ENCODE measurements around the gene MAK.
"Not testable (repeated sequence)": the region's sequence is repeated elsewhere in the genome, so short reads cannot be mapped to it uniquely, and the experiment has no call there.

MAK gene, protein sequence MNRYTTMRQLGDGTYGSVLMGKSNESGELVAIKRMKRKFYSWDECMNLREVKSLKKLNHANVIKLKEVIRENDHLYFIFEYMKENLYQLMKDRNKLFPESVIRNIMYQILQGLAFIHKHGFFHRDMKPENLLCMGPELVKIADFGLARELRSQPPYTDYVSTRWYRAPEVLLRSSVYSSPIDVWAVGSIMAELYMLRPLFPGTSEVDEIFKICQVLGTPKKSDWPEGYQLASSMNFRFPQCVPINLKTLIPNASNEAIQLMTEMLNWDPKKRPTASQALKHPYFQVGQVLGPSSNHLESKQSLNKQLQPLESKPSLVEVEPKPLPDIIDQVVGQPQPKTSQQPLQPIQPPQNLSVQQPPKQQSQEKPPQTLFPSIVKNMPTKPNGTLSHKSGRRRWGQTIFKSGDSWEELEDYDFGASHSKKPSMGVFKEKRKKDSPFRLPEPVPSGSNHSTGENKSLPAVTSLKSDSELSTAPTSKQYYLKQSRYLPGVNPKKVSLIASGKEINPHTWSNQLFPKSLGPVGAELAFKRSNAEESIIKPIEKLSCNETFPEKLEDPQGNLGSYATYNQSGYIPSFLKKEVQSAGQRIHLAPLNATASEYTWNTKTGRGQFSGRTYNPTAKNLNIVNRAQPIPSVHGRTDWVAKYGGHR

DNA sequence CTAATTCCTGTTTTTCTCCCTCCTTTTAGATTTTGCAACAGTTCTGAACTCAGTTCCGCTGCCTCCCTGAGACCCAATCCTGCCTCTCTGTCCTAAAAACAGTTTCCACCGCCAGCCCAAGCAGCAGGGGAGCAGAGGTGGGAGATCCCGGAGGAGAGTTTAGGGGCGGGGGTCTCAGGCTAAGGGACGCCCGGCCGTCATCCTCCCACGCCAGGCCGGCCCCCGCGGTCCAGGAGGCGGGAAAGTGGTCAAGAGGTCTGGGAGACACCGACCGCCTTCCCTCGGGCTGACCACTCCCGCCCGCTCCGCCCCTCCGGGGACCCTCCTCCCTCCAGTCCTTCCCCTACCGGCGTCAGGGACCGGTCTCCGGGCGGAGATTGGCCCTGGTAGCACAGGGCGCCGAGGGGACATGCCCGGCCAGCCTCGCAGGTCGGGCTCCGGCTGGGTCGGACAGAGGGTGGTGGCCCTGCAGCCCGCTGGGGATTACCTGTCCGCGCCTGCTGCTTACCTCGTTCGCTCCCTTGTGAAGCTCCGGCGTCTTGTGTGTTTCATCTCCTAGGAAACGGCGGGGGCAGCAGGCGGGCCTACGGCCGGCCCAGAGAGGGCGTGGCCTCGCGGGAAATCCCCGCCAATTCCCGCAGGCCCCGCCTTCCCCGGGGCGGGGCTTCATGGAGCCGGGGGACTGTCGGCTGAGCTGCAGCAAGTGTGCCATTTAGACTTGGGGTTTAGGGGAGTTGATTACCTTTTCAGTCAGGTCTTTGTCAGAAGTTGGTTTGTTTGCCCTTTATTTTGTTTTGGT, at the start of gene MAK:
MAK (minus strand) TSS at position 545 of the 799 bp plus-strand sequence. CDS start 7,891 bp downstream, outside the sequence.
- Histone ChIP-seq H3K27ac (no peak within 1 kb of the TSS), H3K9me3 (ENCODE audit: low read depth, low read length) (no peaks in the 10 kb centered on the region), H3K36me3 (ENCODE audit: insufficient read depth, low read length) (no peaks in the 10 kb centered on the region), H3K4me3 (peak within 1 kb of the TSS; percentile 87), H3K9ac (ENCODE audit: insufficient read length) (peak within 1 kb of the TSS; percentile 29)
- TF ChIP-seq FOXP2 (optimal IDR thresholded peaks at IDR 0.05; ENCODE audit: control extremely low read depth, extremely low read length, insufficient read depth) (no peak), POLR2AphosphoS5 (IDR thresholded peaks at IDR 0.05; ENCODE audit: borderline replicate concordance, low read depth, low read length) (peak; percentile 75), EZH2 (IDR thresholded peaks at IDR 0.05) (no peak)
- no peak for DNase-seq (ENCODE audit: low read depth, low spot score)

DNA sequence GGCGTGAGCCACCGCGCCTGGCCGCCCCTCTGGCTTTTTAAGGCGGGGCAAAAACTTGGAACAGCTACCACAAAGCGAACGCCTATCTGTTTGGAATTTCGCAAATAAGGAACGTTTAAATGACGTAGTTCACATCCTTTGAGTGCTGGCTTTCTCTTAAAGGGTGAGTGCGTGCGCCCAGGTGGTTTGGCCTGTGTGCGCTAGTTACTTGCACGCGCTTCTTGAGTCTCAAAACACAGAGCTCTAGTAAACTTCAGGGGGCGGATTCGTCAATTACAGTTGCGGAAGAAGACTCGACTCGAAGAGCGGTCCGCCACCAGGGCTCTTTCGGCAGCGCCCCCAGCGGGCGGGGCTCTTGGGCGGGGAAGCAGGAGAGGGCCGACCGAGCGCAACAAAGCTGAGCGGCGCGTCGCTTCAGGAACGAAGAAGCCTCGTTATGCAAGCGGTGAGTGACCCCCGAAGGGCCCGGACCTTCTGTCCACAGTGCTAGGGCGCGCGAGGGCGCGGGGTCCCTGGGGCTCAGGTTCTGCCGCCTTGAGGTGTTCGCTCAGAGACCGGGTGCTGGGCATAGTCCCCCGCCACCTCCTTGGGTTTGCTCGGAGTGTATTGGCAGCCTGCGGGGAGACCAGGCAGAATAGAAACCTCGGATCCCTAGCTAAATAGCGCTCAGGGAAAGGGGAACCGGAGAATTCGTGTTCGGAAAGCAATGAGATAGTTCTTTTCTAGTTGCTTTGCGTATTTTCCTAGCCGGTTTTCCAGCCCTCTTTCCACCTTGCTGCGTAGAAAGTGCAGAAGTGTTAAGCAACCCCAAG, 48.6 kb upstream of the MAK start, which contains the start of gene SYCP2L:
SYCP2L (plus strand) TSS at position 362 of the 812 bp plus-strand sequence; CDS start at position 437, 75 bp downstream.
- H3K4me3 ChIP-seq, result peak within 1 kb of the TSS; percentile 85

DNA sequence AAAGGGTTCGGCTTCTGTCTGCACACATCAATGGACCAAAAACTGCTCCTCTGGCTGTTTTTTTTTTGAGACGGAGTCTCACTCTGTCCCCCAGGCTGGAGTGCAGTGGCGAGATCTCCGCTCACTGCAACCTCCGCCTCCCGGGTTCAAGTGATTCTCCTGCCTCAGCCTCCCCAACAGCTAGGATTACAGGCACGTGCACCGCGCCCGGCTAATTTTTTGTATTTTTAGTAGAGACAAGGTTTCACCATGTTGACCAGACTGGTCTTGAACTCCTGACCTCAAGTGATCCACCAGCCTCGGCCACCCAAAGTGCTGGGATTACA, 48.0 kb upstream of the MAK start:
- DNase-seq (ENCODE audit: low read depth, low spot score); H3K9me3 ChIP-seq (ENCODE audit: low read depth, low read length); H3K27ac ChIP-seq; H3K36me3 ChIP-seq (ENCODE audit: insufficient read depth, low read length): not testable (repeated sequence)
- Histone ChIP-seq H3K9ac (ENCODE audit: insufficient read length) (peak overlapping the region; percentile 41), H3K4me3 (peak overlapping the region; percentile 85)

More for the DNA sequence above, 48.6 kb upstream of the MAK start, which contains the start of gene SYCP2L:
- Histone ChIP-seq H3K36me3 (ENCODE audit: insufficient read depth, low read length) (no peaks in the 10 kb centered on the region; the same call in 1 of the 2 replicates), H3K27ac (no peak within 1 kb of the TSS; the same call in 1 of the 2 replicates), H3K9me3 (ENCODE audit: low read depth, low read length) (peaks cover 5% of the 10 kb centered on the region; the same call in 1 of the 2 replicates), H3K9ac (ENCODE audit: insufficient read length) (peak within 1 kb of the TSS; percentile 80)
- peak; percentile 60 for DNase-seq (ENCODE audit: low read depth, low spot score)
- no peak for TF ChIP-seq EZH2 (IDR thresholded peaks at IDR 0.05)
- TF ChIP-seq POLR2AphosphoS5 (IDR thresholded peaks at IDR 0.05; ENCODE audit: borderline replicate concordance, low read depth, low read length), result peak; percentile 86

DNA sequence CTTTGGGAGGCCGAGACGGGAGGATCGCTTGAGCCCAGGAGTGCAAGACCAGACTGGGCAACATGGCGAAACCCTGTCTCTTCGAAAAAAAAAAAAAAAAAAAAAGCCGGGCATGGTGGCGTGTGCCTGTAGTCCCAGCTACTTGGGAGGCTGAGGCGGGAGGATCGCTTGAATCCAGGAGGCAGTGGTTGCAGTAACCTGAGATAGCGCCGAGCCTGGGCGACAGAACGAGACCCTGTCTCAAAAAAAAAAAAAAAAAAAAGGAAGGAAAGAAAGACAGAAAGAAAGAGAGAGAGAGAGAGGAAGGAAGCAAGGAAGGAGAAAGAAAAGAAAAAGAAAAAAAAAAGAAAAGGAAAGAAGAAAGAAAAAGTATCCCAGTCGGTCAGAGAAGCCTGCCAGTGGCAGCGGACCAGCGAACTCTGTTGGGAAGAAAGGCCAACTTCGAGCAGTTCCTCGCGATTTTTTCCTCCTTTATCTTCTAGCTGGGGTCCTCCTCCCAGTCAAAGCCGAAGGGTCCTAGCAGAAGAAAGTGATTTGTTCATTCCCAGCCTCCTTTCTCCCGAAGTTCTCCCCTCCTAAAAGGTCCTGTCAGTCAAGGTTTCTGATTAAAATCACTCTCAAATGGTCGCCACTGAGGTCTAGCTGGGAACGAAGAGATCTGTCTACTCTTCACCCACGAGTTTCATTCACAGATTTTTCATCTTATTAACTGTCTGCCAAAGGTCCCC, 46.1 kb upstream of the MAK start:
- Histone ChIP-seq H3K9me3 (ENCODE audit: low read depth, low read length) (no peaks in the 10 kb centered on the region), H3K27ac (no peak overlapping the region), H3K36me3 (ENCODE audit: insufficient read depth, low read length) (no peaks in the 10 kb centered on the region), H3K4me3 (no peak overlapping the region), H3K9ac (ENCODE audit: insufficient read length) (no peak overlapping the region)
- no peak for TF ChIP-seq FOXP2 (optimal IDR thresholded peaks at IDR 0.05; ENCODE audit: control extremely low read depth, extremely low read length, insufficient read depth)
- TF ChIP-seq EZH2 (IDR thresholded peaks at IDR 0.05), result no peak
- no peak for TF ChIP-seq POLR2AphosphoS5 (IDR thresholded peaks at IDR 0.05; ENCODE audit: borderline replicate concordance, low read depth, low read length)
- no peak for DNase-seq (ENCODE audit: low read depth, low spot score)

DNA sequence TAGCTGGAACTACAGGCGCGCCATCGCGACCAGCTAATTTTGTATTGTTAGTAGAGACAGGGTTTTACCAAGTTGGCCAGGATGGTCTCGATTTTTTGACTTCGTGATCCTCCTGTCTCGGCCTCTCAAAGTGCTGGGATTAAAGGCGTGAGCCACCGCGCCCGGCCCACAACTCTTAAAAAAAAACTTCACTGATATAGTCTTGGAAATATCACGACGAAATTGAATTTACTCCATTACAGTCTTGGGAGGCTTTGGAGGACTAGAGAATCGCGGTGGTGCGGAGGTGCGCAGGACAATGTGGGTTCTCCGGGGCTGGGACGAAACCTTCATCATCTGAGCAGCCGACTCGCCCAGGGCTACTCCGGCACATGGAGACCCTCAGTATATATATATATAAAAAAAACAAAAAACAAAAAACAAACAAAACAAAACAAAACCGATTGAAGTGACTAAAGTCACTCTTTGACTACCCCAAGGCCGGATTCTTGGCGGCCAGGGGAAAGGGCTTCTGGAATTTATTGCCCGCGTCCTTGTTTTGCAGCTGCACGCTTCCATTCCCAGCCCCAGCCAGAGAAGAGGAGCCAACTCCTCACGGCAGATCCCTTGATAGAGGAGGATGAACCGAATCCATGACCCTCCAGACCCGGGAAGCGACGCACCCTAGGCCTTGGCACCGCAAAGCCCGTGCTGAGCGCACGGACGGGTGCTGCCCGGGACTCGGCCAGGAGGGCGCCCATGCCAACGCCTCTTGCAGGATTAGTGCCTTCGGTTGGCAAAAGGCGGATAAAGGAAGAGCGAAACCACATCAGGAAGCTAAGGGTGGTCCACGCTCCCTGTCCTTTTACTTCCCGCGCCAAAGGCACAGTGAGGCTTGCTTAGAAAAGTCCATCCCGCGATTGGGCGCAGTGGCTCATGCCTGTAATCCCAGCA, 45.2 kb upstream of the MAK start:
- no peak for DNase-seq (ENCODE audit: low read depth, low spot score)
- H3K36me3 ChIP-seq (ENCODE audit: insufficient read depth, low read length), result no peaks in the 10 kb centered on the region
- H3K9ac ChIP-seq (ENCODE audit: insufficient read length), result no peak overlapping the region
- TF ChIP-seq FOXP2 (optimal IDR thresholded peaks at IDR 0.05; ENCODE audit: control extremely low read depth, extremely low read length, insufficient read depth) (no peak), EZH2 (IDR thresholded peaks at IDR 0.05) (no peak), POLR2AphosphoS5 (IDR thresholded peaks at IDR 0.05; ENCODE audit: borderline replicate concordance, low read depth, low read length) (no peak)
- H3K4me3 ChIP-seq, result no peak overlapping the region
- no peak overlapping the region for H3K27ac ChIP-seq
- H3K9me3 ChIP-seq (ENCODE audit: low read depth, low read length), result no peaks in the 10 kb centered on the region

DNA sequence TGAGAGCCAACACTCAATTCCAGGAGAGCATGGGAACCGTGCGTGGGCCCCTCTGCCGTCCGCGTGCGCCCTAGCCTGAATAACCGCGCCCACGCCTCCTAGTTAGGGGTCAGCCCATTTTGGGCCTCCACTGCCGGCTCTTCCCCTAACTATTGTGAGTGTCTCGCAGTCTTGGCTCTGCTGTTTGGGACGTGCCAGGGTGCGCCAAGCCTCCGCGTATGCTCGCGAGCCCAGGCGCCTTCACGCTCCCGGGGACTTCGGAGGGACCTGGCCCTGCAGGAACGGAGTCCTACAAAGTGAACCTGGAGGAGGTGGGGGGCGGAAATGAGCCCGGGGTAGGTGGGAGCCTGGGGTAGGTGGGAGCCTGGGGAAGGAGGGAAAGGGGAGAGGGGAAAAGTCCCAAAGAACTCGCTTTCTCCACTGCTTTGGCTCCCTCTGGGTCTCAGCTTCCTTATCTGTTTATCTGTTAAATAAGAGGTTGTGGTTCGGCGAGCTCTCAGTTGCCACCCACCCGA, 44.4 kb upstream of the MAK start:
- Histone ChIP-seq H3K9me3 (ENCODE audit: low read depth, low read length) (no peaks in the 10 kb centered on the region), H3K27ac (no peak overlapping the region), H3K36me3 (ENCODE audit: insufficient read depth, low read length) (no peaks in the 10 kb centered on the region), H3K9ac (ENCODE audit: insufficient read length) (no peak overlapping the region), H3K4me3 (no peak overlapping the region)
- DNase-seq (ENCODE audit: low read depth, low spot score), result no peak
- TF ChIP-seq POLR2AphosphoS5 (IDR thresholded peaks at IDR 0.05; ENCODE audit: borderline replicate concordance, low read depth, low read length), result no peak
- TF ChIP-seq EZH2 (IDR thresholded peaks at IDR 0.05), result no peak
- no peak for TF ChIP-seq FOXP2 (optimal IDR thresholded peaks at IDR 0.05; ENCODE audit: control extremely low read depth, extremely low read length, insufficient read depth)

DNA sequence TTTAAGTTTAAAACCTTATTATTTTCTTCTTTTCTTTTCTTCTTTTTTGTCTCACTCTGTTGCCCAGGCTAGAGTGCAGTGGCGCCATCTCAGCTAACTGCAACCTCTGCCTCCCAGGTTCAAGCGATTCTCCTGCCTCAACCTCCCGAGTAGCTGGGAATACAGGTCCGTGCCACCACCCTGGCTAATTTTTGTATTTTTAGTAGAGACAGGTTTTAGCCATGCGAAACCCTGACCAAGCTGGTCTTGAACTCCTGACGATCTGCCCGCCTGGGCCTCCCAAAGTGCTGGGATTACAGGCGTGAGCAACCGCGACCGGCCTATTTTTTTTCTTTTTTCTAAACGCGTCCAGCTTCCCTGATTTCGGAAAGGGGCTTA, 43.9 kb upstream of the MAK start:
- H3K27ac ChIP-seq; H3K36me3 ChIP-seq (ENCODE audit: insufficient read depth, low read length); H3K9me3 ChIP-seq (ENCODE audit: low read depth, low read length); H3K9ac ChIP-seq (ENCODE audit: insufficient read length); DNase-seq (ENCODE audit: low read depth, low spot score); H3K4me3 ChIP-seq: not testable (repeated sequence)
